Activated CD4-positive, alpha-beta T cell treated with anti-CD3 and anti-CD28 coated beads, Interleukin-2, amount 50 U/mL, for 1 hour (primary cell): ENCODE results near the gene FAM3C.
"Not testable (repeated sequence)": the region's sequence is repeated elsewhere in the genome, so short reads cannot be mapped to it uniquely, and the experiment has no call there.

Source experiments
- DNase-seq: peaks from one replicate; pipeline ENCODE4 v3.0.0-alpha.2; 2020

Gene FAM3C

GRCh38 chr7:121329191-121330052 lies 66.7 kb downstream of the FAM3C start:
- DNase-seq = no peak

DNA sequence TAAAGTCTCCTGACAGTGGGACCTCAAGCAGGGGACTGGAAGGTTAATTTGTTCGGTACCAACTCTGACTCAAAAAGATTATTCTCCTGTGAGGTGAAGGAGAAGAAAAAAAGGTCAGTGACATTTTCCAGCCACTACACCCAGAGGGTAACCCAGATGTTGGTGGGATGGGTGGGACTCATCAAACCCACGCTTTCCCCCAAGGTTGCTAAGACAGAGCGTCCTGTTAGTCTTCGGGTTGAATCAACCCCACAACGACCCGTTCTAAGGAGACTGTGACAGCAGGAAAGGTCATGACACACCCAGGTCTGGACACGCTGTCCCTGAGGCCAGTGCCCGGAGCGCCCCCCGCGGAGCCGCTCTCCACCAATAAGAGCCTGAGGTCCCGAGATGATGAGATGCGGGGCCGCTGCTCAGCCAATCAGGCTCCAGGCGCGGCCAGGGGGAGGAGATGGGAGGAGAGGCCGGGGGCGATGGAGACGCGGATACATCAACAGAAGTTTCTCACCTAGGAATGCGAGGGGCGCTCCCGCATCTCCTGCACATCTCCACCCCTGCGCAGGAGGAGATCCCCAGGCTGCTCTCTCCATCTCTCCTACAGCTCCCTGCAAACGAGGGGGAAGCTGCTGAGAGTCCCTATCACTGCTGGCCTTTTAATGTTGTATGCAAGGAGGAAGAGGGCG lies 67.5 kb downstream of the FAM3C start, which contains the start of gene WNT16:
Gene WNT16 (plus strand): TSS at position 493 of the 683 bp plus-strand sequence. CDS start 293 bp downstream, outside the sequence.
- no peak for DNase-seq

DNA sequence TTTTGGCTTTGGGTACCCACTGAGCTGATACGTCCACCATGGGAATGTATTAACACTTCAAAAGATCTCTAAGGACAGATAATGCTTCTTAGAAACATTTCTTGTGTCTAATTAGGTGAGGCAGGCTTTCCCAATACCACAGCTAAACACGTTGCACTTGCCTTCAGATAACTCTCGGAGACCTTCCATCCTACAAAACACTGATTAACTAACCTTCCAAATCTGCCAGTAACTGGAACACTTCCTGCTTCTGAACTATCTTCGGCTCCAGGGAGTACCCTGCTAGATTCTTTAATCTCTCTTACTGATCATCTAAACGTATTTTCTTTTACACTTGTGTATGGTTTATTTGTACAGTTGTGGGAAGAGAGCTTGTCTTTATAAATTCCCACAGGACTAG lies 68.4 kb downstream of the FAM3C start:
- DNase-seq = no peak

DNA sequence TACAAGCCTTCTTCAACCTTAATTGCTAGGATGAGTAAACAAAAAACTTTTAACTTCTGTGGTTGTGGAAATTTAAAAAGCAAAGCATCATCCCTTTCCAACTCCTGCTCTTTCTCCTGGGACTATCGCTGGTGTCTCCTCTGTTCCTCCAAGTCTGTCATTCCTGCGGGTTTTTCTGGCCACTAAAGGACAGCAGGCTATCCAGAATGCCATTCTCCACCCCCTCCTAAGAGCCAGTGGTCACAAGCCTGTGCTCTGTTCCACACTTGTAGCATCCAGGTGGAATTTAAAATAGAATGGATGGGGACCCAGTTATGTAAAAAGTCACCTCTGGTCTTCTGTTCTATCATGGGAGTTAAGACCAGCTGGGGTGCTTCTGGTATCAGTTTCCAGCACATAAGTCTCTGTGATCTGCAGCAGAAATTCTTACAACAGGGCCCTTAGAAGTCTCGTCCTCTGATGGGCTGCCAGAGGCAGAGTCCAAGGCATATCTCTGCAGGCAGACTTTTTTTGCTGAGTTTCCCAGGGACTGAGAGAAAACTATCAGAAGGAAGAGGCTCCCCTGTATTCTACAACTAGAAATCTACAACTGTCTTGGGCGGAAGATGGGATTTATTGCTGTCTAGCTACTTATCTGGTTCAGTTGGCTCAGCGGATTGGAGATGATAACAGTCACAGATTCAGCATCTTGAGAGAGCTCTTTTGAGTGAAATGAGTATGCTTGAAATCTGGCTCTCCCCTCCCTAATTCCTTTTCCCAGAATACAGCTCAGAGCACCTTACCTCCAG lies 72.4 kb downstream of the FAM3C start:
- no peak for DNase-seq

GRCh38 chr7:121322460-121322859 lies 73.6 kb downstream of the FAM3C start:
- DNase-seq = no peak

DNA sequence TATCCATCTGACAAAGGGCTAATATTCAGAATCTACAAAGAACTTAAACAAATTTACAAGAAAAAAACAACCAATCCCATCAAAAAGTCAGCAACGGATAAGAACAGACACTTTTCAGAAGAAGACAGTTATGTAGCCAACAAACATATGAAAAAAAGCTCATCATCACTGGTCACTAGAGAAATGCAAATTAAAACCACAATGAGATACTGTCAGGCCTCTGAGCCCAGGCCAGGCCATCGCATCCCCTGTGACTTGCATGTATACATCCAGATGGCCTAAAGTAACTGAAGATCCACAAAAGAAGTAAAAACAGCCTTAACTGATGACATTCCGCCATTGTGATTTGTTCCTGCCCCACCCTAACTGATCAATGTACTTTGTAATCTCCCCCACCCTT lies 80.9 kb downstream of the FAM3C start:
- DNase-seq = not testable (repeated sequence)

GRCh38 chr7:121313793-121314676 lies 82.1 kb downstream of the FAM3C start:
- no peak for DNase-seq

- DNase-seq = no peak
Observed at GRCh38 chr7:121313220-121313792, 82.8 kb downstream of the FAM3C start.

DNA sequence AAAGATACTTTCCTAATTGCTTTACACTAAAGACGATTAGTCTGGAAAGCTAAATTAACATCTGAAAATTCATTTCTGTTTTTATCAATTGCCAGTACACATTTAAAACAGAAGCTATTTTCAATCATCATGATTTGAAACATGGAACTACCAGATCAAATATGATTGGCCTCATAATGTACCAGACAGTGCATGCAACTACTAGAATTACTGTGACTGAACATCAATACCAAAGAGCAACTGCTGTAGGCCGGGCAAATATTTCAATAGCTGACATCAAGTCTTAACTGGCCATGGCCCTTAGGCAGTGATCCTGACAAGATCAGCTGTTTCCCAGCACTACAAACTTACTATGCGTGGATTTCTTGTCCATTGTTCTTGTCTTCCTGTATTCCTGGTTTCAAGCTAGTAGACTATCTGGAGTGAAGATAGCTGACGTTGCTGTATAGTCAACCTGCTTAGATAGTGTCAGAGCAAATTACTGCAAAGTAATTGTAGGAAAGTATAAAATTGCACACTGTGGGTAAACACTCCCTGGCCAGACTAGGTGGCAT lies 89.0 kb downstream of the FAM3C start:
- no peak for DNase-seq

DNA sequence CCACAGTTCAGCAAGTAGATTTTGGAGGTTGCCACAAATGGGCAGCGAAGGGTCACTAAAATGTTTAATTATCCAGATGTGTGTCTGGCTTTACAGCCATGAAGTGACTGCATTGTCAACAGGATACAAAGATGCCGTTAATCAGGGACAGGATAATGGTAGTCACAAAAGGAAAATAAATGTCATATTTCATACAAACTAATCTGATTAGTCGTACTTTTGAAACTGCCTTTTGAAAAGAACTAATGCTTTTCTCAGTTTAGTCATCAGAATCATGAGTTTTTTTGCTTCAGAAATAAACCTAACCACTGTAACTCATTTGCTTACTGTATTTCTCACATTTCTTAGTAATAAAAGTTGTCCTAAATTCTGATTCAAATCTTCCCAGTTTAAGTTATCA lies 89.5 kb downstream of the FAM3C start:
- DNase-seq = no peak

GRCh38 chr7:121305109-121305508 lies 91.0 kb downstream of the FAM3C start:
- no peak for DNase-seq

DNA sequence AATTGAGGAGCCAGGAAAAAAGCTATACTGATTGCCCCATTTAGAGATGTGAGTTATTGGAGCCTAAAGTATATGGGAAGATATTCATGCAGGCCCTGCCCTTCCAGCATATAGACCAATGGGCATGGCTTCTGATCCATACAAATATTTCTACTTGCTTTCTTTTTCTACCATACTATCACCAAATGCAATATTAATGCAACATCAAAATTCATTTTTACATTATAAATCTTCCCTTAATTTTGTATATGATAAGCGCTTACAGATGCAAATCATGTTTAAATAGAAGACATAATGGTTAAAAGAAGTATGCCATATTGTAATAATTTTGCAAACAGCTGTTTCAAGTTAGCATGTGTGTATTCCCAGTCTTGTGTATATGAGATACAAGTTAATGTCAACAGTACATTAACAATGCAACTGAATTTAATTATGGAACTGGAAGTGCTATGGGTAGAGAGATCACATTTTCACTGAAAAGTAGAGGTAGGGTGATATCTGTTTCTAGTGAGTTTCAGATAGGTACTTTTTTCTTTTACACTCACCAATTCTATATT lies 91.9 kb downstream of the FAM3C start:
- DNase-seq = no peak

GRCh38 chr7:121303422-121304101 lies 92.5 kb downstream of the FAM3C start:
- DNase-seq = no peak

- DNase-seq = no peak
Observed at GRCh38 chr7:121302214-121302745, 93.8 kb downstream of the FAM3C start.

DNA sequence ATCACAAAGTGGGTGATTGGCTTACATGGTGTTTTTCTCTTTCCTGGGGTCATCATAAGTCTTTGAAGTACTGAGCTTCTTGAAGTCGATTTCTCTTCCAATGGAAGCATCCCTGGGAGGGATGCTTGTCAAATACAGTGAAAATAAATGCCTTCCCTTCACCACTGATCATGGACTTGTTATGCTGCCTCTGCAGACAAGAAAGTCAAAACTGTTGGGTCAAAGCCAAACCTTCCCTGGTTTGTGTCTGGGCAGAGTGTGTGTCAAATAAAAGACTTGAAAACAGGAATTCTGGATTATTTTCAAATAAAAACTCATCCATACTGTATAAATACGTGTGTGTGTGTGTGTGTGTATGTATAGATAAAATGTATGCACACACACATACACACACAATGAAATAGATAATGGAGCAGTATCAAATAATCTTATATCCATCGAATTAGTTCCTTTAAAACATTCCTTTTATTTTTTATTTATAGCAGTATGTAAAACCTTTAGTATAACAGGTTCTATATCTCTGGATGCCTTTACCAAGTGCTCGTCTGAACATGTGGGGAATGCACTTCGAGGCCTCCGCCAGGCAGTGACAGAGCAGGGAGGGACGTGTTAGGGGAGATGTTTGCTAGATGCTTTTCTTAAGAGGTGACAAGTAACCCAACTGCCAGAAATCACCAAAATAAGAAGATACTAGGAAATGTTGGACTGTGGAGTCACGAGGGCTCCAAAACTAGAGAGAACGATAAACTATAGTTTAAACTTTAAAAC lies 94.5 kb downstream of the FAM3C start:
- no peak for DNase-seq

DNA sequence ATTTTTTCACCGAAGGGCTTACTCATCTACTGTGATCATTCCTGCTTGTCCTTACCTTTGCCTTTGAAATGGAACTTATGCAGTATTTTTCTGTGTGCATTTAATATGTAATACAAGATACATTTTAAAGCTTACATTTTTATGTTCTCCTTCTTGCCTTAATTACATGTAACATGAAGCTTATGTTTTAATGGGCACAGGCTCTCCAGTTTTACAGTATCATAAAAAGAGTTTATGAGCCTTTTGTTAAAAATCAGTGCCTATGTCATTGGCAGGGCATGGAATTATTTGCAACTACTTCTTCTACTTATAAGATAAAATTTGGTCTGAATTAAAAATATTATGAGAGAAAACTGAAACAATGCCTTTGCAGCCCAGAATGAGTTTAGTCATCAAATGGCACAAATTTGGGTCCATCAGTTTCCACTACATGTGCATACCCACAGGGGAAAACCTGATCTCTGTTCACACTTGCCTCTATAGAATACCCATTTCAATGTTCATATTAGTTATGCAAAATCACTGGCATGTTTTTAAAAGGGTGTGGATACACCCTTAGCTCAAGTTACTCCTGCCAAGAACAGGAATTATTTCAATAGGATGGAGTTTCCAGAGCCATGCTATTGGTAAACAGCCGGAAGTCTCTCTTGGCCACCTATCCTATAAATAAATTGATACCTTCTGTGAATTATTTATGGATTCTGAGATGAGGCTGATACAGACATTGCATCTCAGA lies 95.3 kb downstream of the FAM3C start:
- DNase-seq = no peak
